HCT116 (cell line): Measurements from ENCODE around the gene FAM13A. TPM values are rescaled to one million over a fixed set of nuclear protein-coding genes. Genes with fewer than 3 reads are reported as not detected.

Experiments used
- ATAC-seq: fragments of 200-7000 bp; cut with Tn5 transposase; 2 replicates; pipeline ENCODE4 v1.9.1; 2020; ENCODE audit warnings: mild to moderate bottlenecking, moderate library complexity
- BruUV-seq: library from RNA; stranded (reverse); fragments of 400-500 nt; replicated peaks from 2 replicates; lab custom pipeline; 2021; lab: Mats Ljungman, UMichigan
- CTCF ChIA-PET: fragments of 300-600 bp; sonication (Branson Sonifier 250); formaldehyde crosslinking; loops from one replicate; lab custom pipeline; 2021; ENCODE audit warnings: antibody characterized with exemption; lab: Charles Lee
- POLR2A ChIA-PET: fragments of 300-600, 350-600 bp; sonication (Branson Sonifier 250); formaldehyde crosslinking; loops from one replicate; lab custom pipeline; 2021; ENCODE audit warnings: antibody characterized with exemption; lab: Charles Lee
- RAD21 ChIA-PET, 2 experiments: fragments of 300-600 bp; sonication (Branson Sonifier 250); formaldehyde crosslinking; loops; one replicate each; lab custom pipeline; 2023; ENCODE audit warnings: low total read pairs in 2 of 2; ENCODE audit not compliant: uncharacterized antibody in 2 of 2, unreplicated experiment in 2 of 2, low non-redundant PET in 1 of 2; lab: Charles Lee
- DNase-seq: peaks from one replicate; pipeline ENCODE4 v3.0.0-alpha.2; 2010; ENCODE audit warnings: low read depth, low spot score
- H2AFZ ChIP-seq: fragments of 200-600 bp; shearing (Covaris generic), sonication (generic); 2 replicates; pipeline ENCODE4 v1.6.1; 2017; ENCODE audit warnings: low read depth, mixed run types, mixed read lengths, antibody characterized with exemption, low read length; ENCODE audit not compliant: poor library complexity, severe bottlenecking
- H3K27ac ChIP-seq: 2 replicates; pipeline ENCODE4 v1.5.1; 2012; ENCODE audit warnings: low read depth, low read length
- H3K27me3 ChIP-seq: fragments of 200-600 bp; sonication (generic); 2 replicates; pipeline ENCODE4 v1.6.1; 2016; ENCODE audit warnings: mixed run types, low read length, mixed read lengths; ENCODE audit not compliant: insufficient read depth
- H3K36me3 ChIP-seq, 2 experiments: fragments of 200-500 bp in 1 of 2; fragments of 200-600 bp in 1 of 2; sonication (Bioruptor generic) in 1 of 2; sonication (generic) in 1 of 2; 2 replicates each; pipeline versions ENCODE4 v1.5.1 to v1.6.1; 2014 to 2016; ENCODE audit warnings: low read length in 2 of 2, inconsistent platforms in 1 of 2, mixed read lengths in 1 of 2, mixed run types in 1 of 2; ENCODE audit not compliant: insufficient read depth in 2 of 2, control insufficient read depth in 1 of 2
- H3K4me1 ChIP-seq, 2 experiments: fragments of 200-600 bp in 1 of 2; sonication (generic) in 1 of 2; 2 replicates each; pipeline versions ENCODE4 v1.5.1 to v1.6.1; 2012 to 2017; ENCODE audit warnings: low read length in 2 of 2, inconsistent platforms in 1 of 2, mild to moderate bottlenecking in 1 of 2, mixed read lengths in 1 of 2, mixed run types in 1 of 2, moderate library complexity in 1 of 2; ENCODE audit not compliant: insufficient read depth in 2 of 2, control insufficient read depth in 1 of 2
- H3K4me2 ChIP-seq: fragments of 200-600 bp; sonication (generic); 2 replicates; pipeline ENCODE4 v1.6.1; 2017; ENCODE audit warnings: mixed run types, low read length, mixed read lengths
- H3K4me3 ChIP-seq, 2 experiments: fragments of 200-600 bp in 1 of 2; sonication (generic) in 1 of 2; replicated peaks in 1 of 2; 2 replicates each; pipeline ENCODE4 v1.5.1; 2011 to 2016; ENCODE audit warnings: low read length in 2 of 2, control low read depth in 1 of 2, low read depth in 1 of 2, mild to moderate bottlenecking in 1 of 2, mixed read lengths in 1 of 2, mixed run types in 1 of 2
- H3K79me2 ChIP-seq: fragments of 200-600 bp; sonication (generic); 2 replicates; pipeline ENCODE4 v1.6.1; 2017; ENCODE audit warnings: mild to moderate bottlenecking, mixed run types, low read length, moderate library complexity, mixed read lengths; ENCODE audit not compliant: insufficient read depth
- H3K9ac ChIP-seq: fragments of 200-600 bp; sonication (generic); 2 replicates; pipeline ENCODE4 v1.6.1; 2016; ENCODE audit warnings: low read length, mixed read lengths
- H3K9me2 ChIP-seq: fragments of 200-600 bp; sonication (generic), shearing (Covaris generic); 2 replicates; pipeline ENCODE4 v1.6.1; 2017; ENCODE audit warnings: mixed run types, mild to moderate bottlenecking, moderate library complexity; ENCODE audit not compliant: insufficient read depth
- H3K9me3 ChIP-seq, 2 experiments: fragments of 200-500 bp in 1 of 2; fragments of 200-600 bp in 1 of 2; sonication (Bioruptor generic) in 1 of 2; sonication (generic) in 1 of 2; 2 replicates each; pipeline ENCODE4 v1.6.1; 2014 to 2017; ENCODE audit warnings: low read length in 2 of 2, mixed read lengths in 2 of 2, inconsistent platforms in 1 of 2, low read depth in 1 of 2, mild to moderate bottlenecking in 1 of 2, mixed run types in 1 of 2, moderate library complexity in 1 of 2; ENCODE audit not compliant: control insufficient read depth in 1 of 2, insufficient read depth in 1 of 2
- H4K20me1 ChIP-seq: fragments of 200-600 bp; sonication (generic), shearing (Covaris generic); 2 replicates; pipeline ENCODE4 v1.6.1; 2017; ENCODE audit warnings: mixed run types, mild to moderate bottlenecking, moderate library complexity; ENCODE audit not compliant: insufficient read depth
- CBX3 ChIP-seq: IDR thresholded peaks from 2 replicates; pipeline ENCODE4 v1.6.1; 2012; ENCODE audit warnings: low read depth
- CEBPB ChIP-seq: IDR thresholded peaks from 2 replicates; pipeline ENCODE4 v1.6.1; 2012; ENCODE audit warnings: low read depth
- EGR1 ChIP-seq: IDR thresholded peaks from 2 replicates; pipeline ENCODE4 v1.6.1; 2012; ENCODE audit warnings: low read depth
- EZH2 ChIP-seq: fragments of 200-600 bp; sonication (generic); IDR thresholded peaks from 2 replicates; pipeline ENCODE4 v1.6.1; 2017; ENCODE audit warnings: antibody characterized with exemption, mixed run types
- EZH2phosphoT487 ChIP-seq: fragments of 200-600 bp; IDR thresholded peaks from 2 replicates; pipeline ENCODE4 v1.6.1; 2018; ENCODE audit warnings: antibody characterized with exemption, borderline replicate concordance
- FOSL1 ChIP-seq: IDR thresholded peaks from 2 replicates; pipeline ENCODE4 v1.6.1; 2012; ENCODE audit warnings: low read depth
- JUND ChIP-seq: IDR thresholded peaks from 2 replicates; pipeline ENCODE4 v1.6.1; 2012
- POLR2A ChIP-seq: IDR thresholded peaks from 2 replicates; pipeline ENCODE4 v1.7.0; 2011; ENCODE audit warnings: borderline replicate concordance; ENCODE audit not compliant: insufficient read depth, insufficient read length; ENCODE audit errors: extremely low read depth
- POLR2AphosphoS5 ChIP-seq: IDR thresholded peaks from 2 replicates; pipeline ENCODE4 v1.6.1; 2011; ENCODE audit warnings: mild to moderate bottlenecking, low read depth, low read length, moderate library complexity
- RAD21 ChIP-seq: IDR thresholded peaks from 2 replicates; pipeline ENCODE4 v1.6.1; 2012; ENCODE audit warnings: low read depth, mild to moderate bottlenecking
- SP1 ChIP-seq: IDR thresholded peaks from 2 replicates; pipeline ENCODE4 v1.6.1; 2012; ENCODE audit warnings: low read depth
- SRF ChIP-seq: IDR thresholded peaks from 2 replicates; pipeline ENCODE4 v1.6.1; 2012; ENCODE audit warnings: low read depth
- TCF7L2 ChIP-seq: IDR thresholded peaks from 2 replicates; pipeline ENCODE4 v1.7.0; 2011; ENCODE audit warnings: borderline replicate concordance, inconsistent platforms; ENCODE audit not compliant: insufficient read depth, insufficient read length; ENCODE audit errors: extremely low read depth
- YY1 ChIP-seq: IDR thresholded peaks from 2 replicates; pipeline ENCODE4 v1.6.1; 2011; ENCODE audit warnings: low read length, low read depth, moderate library complexity, mild to moderate bottlenecking; ENCODE audit not compliant: insufficient replicate concordance; ENCODE audit errors: extremely low read depth
- ZFX ChIP-seq: fragments of 450-650 bp; IDR thresholded peaks from 2 replicates; pipeline ENCODE4 v1.6.1; 2017
- intact Hi-C: fragments of 100-400 bp; cut with micrococcal nuclease; formaldehyde crosslinking; loops from 2 replicates; pipeline ENCODE4 v1.10.0; 2022
- total RNA-seq: library from RNA; stranded (reverse); gene quantifications from one replicate; pipeline ENCODE4 v1.2.1, GENCODE V29; 2021; ENCODE audit not compliant: unreplicated experiment
- TF ChIP-seq, protein P1 (sequence below): IDR thresholded peaks from 2 replicates; pipeline ENCODE4 v1.6.1; 2011; ENCODE audit warnings: mild to moderate bottlenecking, low read length, moderate library complexity; ENCODE audit not compliant: insufficient replicate concordance; ENCODE audit errors: extremely low read depth
- TF ChIP-seq, protein P2 (sequence below), 3 experiments: fragments of 200-600 bp in 1 of 3; sonication (generic) in 1 of 3; IDR thresholded peaks in 2 of 3; conservative IDR thresholded peaks in 1 of 3; 2 replicates each; pipeline ENCODE4 v1.5.1; 2012 to 2017; ENCODE audit warnings: low read depth in 2 of 3, low read length in 2 of 3, antibody characterized with exemption in 1 of 3, borderline replicate concordance in 1 of 3, control low read depth in 1 of 3, mild to moderate bottlenecking in 1 of 3, mixed read lengths in 1 of 3, mixed run types in 1 of 3, moderate library complexity in 1 of 3; ENCODE audit not compliant: insufficient read depth in 1 of 3
- TF ChIP-seq, protein P3 (sequence below): IDR thresholded peaks from 2 replicates; pipeline ENCODE4 v1.6.1; 2012
- TF ChIP-seq, protein P4 (sequence below): IDR thresholded peaks from 2 replicates; pipeline ENCODE4 v1.6.1; 2012
- TF ChIP-seq, protein P5 (sequence below): IDR thresholded peaks from 2 replicates; pipeline ENCODE4 v1.6.1; 2012; ENCODE audit warnings: low read depth

FAM13A gene
- total RNA-seq, 1 experiment from 2014 or later: 17.2 TPM

DNA sequence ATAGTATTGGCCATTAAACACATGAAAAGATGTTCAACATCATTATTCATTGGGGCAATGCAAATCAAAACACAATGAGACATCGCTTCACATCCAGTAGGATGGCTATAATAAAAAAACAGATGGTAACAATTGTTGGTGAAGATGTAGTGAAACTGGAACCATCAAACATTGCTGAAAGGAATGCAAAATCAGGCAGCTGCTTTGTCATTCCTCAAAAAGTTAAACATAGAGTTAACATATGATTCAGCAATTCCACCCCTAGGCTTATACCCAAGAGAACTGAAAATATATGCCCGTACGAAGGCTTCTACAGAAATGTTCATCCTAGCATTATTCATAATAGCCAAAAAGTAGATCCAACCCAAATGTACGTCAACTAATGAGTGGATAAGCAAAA lies 215.3 kb downstream of the FAM13A start:
- BruUV-seq: no TSS peak
- Histone ChIP-seq H2AFZ (no peak overlapping the region), H3K9me3 (no peaks in the 10 kb centered on the region), H3K4me3 (no peak overlapping the region), H3K9ac (no peak overlapping the region), H3K4me2 (no peak overlapping the region), H3K9me2 (no peaks in the 10 kb centered on the region), H4K20me1 (no peaks in the 10 kb centered on the region), H3K4me1 (no peaks in the 10 kb centered on the region), H3K27me3 (no peaks in the 10 kb centered on the region), H3K36me3 (no peaks in the 10 kb centered on the region), H3K79me2 (no peaks in the 10 kb centered on the region), H3K27ac (no peak overlapping the region)
- ChIA-PET POLR2A (no interaction called here), RAD21 (no interaction called here), CTCF (no interaction called here)
- no peak for DNase-seq
- ATAC-seq: no peak
- no peak for TF ChIP-seq TCF7L2
- no peak for TF ChIP-seq CBX3
- TF ChIP-seq EGR1: no peak
- TF ChIP-seq, protein P1, sequence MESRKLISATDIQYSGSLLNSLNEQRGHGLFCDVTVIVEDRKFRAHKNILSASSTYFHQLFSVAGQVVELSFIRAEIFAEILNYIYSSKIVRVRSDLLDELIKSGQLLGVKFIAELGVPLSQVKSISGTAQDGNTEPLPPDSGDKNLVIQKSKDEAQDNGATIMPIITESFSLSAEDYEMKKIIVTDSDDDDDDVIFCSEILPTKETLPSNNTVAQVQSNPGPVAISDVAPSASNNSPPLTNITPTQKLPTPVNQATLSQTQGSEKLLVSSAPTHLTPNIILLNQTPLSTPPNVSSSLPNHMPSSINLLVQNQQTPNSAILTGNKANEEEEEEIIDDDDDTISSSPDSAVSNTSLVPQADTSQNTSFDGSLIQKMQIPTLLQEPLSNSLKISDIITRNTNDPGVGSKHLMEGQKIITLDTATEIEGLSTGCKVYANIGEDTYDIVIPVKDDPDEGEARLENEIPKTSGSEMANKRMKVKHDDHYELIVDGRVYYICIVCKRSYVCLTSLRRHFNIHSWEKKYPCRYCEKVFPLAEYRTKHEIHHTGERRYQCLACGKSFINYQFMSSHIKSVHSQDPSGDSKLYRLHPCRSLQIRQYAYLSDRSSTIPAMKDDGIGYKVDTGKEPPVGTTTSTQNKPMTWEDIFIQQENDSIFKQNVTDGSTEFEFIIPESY: no peak
- TF ChIP-seq YY1: no peak
- TF ChIP-seq POLR2A: no peak
- TF ChIP-seq, protein P2, sequence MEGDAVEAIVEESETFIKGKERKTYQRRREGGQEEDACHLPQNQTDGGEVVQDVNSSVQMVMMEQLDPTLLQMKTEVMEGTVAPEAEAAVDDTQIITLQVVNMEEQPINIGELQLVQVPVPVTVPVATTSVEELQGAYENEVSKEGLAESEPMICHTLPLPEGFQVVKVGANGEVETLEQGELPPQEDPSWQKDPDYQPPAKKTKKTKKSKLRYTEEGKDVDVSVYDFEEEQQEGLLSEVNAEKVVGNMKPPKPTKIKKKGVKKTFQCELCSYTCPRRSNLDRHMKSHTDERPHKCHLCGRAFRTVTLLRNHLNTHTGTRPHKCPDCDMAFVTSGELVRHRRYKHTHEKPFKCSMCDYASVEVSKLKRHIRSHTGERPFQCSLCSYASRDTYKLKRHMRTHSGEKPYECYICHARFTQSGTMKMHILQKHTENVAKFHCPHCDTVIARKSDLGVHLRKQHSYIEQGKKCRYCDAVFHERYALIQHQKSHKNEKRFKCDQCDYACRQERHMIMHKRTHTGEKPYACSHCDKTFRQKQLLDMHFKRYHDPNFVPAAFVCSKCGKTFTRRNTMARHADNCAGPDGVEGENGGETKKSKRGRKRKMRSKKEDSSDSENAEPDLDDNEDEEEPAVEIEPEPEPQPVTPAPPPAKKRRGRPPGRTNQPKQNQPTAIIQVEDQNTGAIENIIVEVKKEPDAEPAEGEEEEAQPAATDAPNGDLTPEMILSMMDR (IDR thresholded peaks at IDR 0.05 in 2 of 3, conservative IDR thresholded peaks at IDR 0.05 in 1 of 3; ENCODE audit: borderline replicate concordance in 1 of 3, insufficient read depth in 1 of 3, low read depth in 2 of 3, low read length in 2 of 3): no peak
- TF ChIP-seq, protein P3, sequence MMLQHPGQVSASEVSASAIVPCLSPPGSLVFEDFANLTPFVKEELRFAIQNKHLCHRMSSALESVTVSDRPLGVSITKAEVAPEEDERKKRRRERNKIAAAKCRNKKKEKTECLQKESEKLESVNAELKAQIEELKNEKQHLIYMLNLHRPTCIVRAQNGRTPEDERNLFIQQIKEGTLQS: no peak
- TF ChIP-seq SRF: no peak
- no peak for TF ChIP-seq EZH2phosphoT487
- no peak for TF ChIP-seq EZH2
- no peak for TF ChIP-seq JUND
- TF ChIP-seq SP1: no peak
- no peak for TF ChIP-seq POLR2AphosphoS5
- no peak for TF ChIP-seq FOSL1
- TF ChIP-seq RAD21: no peak
- TF ChIP-seq ZFX: no peak
- no peak for TF ChIP-seq CEBPB
- TF ChIP-seq, protein P4, sequence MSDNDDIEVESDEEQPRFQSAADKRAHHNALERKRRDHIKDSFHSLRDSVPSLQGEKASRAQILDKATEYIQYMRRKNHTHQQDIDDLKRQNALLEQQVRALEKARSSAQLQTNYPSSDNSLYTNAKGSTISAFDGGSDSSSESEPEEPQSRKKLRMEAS: no peak
- TF ChIP-seq, protein P5, sequence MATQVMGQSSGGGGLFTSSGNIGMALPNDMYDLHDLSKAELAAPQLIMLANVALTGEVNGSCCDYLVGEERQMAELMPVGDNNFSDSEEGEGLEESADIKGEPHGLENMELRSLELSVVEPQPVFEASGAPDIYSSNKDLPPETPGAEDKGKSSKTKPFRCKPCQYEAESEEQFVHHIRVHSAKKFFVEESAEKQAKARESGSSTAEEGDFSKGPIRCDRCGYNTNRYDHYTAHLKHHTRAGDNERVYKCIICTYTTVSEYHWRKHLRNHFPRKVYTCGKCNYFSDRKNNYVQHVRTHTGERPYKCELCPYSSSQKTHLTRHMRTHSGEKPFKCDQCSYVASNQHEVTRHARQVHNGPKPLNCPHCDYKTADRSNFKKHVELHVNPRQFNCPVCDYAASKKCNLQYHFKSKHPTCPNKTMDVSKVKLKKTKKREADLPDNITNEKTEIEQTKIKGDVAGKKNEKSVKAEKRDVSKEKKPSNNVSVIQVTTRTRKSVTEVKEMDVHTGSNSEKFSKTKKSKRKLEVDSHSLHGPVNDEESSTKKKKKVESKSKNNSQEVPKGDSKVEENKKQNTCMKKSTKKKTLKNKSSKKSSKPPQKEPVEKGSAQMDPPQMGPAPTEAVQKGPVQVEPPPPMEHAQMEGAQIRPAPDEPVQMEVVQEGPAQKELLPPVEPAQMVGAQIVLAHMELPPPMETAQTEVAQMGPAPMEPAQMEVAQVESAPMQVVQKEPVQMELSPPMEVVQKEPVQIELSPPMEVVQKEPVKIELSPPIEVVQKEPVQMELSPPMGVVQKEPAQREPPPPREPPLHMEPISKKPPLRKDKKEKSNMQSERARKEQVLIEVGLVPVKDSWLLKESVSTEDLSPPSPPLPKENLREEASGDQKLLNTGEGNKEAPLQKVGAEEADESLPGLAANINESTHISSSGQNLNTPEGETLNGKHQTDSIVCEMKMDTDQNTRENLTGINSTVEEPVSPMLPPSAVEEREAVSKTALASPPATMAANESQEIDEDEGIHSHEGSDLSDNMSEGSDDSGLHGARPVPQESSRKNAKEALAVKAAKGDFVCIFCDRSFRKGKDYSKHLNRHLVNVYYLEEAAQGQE: no peak
- intact Hi-C loops: no loop called here
